HEK293T (cell line): ENCODE results near the gene LIG3.

Experiments used
- ARNT ChIP-seq: fragments of 450-650 bp; IDR thresholded peaks from 2 replicates; pipeline ENCODE4 v1.6.1; 2017; ENCODE audit warnings: mild to moderate bottlenecking
- BHLHE40 ChIP-seq: fragments of 450-650 bp; IDR thresholded peaks from 2 replicates; pipeline ENCODE4 v1.6.1; 2016; ENCODE audit warnings: mild to moderate bottlenecking, moderate library complexity, borderline replicate concordance
- ELF4 ChIP-seq: fragments of 450-650 bp; IDR thresholded peaks from 2 replicates; pipeline ENCODE4 v1.6.1; 2017; ENCODE audit warnings: antibody characterized with exemption
- FOXA1 ChIP-seq: fragments of 450-650 bp; IDR thresholded peaks from 2 replicates; pipeline ENCODE4 v1.6.1; 2016; ENCODE audit warnings: mild to moderate bottlenecking
- FOXK2 ChIP-seq: fragments of 450-650 bp; IDR thresholded peaks from 2 replicates; pipeline ENCODE4 v1.6.1; 2016; ENCODE audit warnings: mild to moderate bottlenecking
- FOXM1 ChIP-seq: fragments of 450-650 bp; IDR thresholded peaks from 2 replicates; pipeline ENCODE4 v1.6.1; 2017; ENCODE audit warnings: mild to moderate bottlenecking, borderline replicate concordance
- LEF1 ChIP-seq: fragments of 450-650 bp; IDR thresholded peaks from 2 replicates; pipeline ENCODE4 v1.6.1; 2017; ENCODE audit warnings: mild to moderate bottlenecking, borderline replicate concordance
- NFRKB ChIP-seq: fragments of 450-650 bp; IDR thresholded peaks from 2 replicates; pipeline ENCODE4 v1.6.1; 2016; ENCODE audit warnings: mild to moderate bottlenecking, moderate library complexity
- SP1 ChIP-seq: fragments of 450-650 bp; IDR thresholded peaks from 2 replicates; pipeline ENCODE4 v1.6.1; 2017
- SUZ12 ChIP-seq: fragments of 450-650 bp; IDR thresholded peaks from 2 replicates; pipeline ENCODE4 v1.6.1; 2016; ENCODE audit warnings: mild to moderate bottlenecking
- ZNF384 ChIP-seq: fragments of 450-650 bp; IDR thresholded peaks from 2 replicates; pipeline ENCODE4 v1.6.1; 2016

GRCh38 chr17:34991606-34992005 lies 11.3 kb downstream of the LIG3 start:
- TF ChIP-seq NFRKB (no peak), ARNT (no peak), LEF1 (no peak), FOXM1 (no peak), FOXK2 (no peak), ZNF384 (no peak), SP1 (no peak), SUZ12 (no peak), BHLHE40 (no peak), ELF4 (no peak), FOXA1 (no peak)
